HUES64 (cell line): Measurements from ENCODE around the gene DRD4.
"Not testable (repeated sequence)": the region's sequence is repeated elsewhere in the genome, so short reads cannot be mapped to it uniquely, and the experiment has no call there.

Experiments
- H3K27ac ChIP-seq: 2 replicates; pipeline ENCODE4 v1.7.0; 2013; ENCODE audit warnings: low read depth, low read length, inconsistent platforms
- H3K27me3 ChIP-seq: 2 replicates; pipeline ENCODE4 v1.6.1; 2013; ENCODE audit warnings: mild to moderate bottlenecking, low read length; ENCODE audit not compliant: insufficient read depth
- H3K36me3 ChIP-seq: 2 replicates; pipeline ENCODE4 v1.6.1; 2013; ENCODE audit warnings: mild to moderate bottlenecking, low read length; ENCODE audit not compliant: insufficient read depth
- H3K4me1 ChIP-seq: 2 replicates; pipeline ENCODE4 v1.6.1; 2013; ENCODE audit warnings: mild to moderate bottlenecking, low read length, moderate library complexity; ENCODE audit not compliant: insufficient read depth
- H3K4me3 ChIP-seq: 2 replicates; pipeline ENCODE4 v1.5.1; 2013; ENCODE audit warnings: mild to moderate bottlenecking, low read length, moderate library complexity
- H3K9ac ChIP-seq: 2 replicates; pipeline ENCODE4 v1.6.1; 2013; ENCODE audit warnings: mild to moderate bottlenecking, low read depth, low read length
- H3K9me3 ChIP-seq: 2 replicates; pipeline ENCODE4 v1.6.1; 2013; ENCODE audit warnings: low read depth, low read length; ENCODE audit not compliant: insufficient read depth
- WGBS: fragments of 150-250, 120-280 bp; methylation state at CpG from one replicate; pipeline ENCODE4 v1.1.7; 2013; ENCODE audit warnings: missing lambda C conversion rate; 5-methylcytosine and 5-hydroxymethylcytosine counted together

Gene DRD4

GRCh38 chr11:653136-653535 is 16.1 kb downstream of the DRD4 start:
- peaks cover 28% of the 10 kb centered on the region for H3K36me3 ChIP-seq
- H3K4me3 ChIP-seq, H3K27ac ChIP-seq: not testable (repeated sequence)

GRCh38 chr11:653837-654236 is 16.8 kb downstream of the DRD4 start:
- Histone ChIP-seq H3K27ac (no peak overlapping the region), H3K9ac (no peak overlapping the region), H3K9me3 (no peaks in the 10 kb centered on the region), H3K36me3 (peaks cover 31% of the 10 kb centered on the region), H3K4me1 (no peaks in the 10 kb centered on the region), H3K27me3 (no peaks in the 10 kb centered on the region), H3K4me3 (no peak overlapping the region)
- WGBS: 90% methylated on average over 15 of the region's 15 CpGs

More at GRCh38 chr11:653136-653535, 16.1 kb downstream of the DRD4 start:
- WGBS: 97% methylated on average over 14 of the region's 14 CpGs
- not testable (repeated sequence) for H3K4me1 ChIP-seq, H3K9ac ChIP-seq, H3K27me3 ChIP-seq, H3K9me3 ChIP-seq

- peaks cover 37% of the 10 kb centered on the region for H3K36me3 ChIP-seq
- H3K4me3 ChIP-seq, H3K27ac ChIP-seq, H3K27me3 ChIP-seq, H3K9ac ChIP-seq, H3K4me1 ChIP-seq, H3K9me3 ChIP-seq: not testable (repeated sequence)
- 91% methylated on average over 12 of the region's 12 CpGs for WGBS
These were observed 17.4 kb downstream of the DRD4 start for GRCh38 chr11:654444-654843.

- H3K9me3 ChIP-seq: no peaks in the 10 kb centered on the region
- no peak overlapping the region for H3K27ac ChIP-seq
- 95% methylated on average over 30 of the region's 30 CpGs for WGBS
These were observed 18.1 kb downstream of the DRD4 start for GRCh38 chr11:655036-655726.

GRCh38 chr11:656426-656825 is 19.4 kb downstream of the DRD4 start:
- Histone ChIP-seq H3K27ac (no peak overlapping the region), H3K36me3 (peaks cover 27% of the 10 kb centered on the region)
- 95% methylated on average over 14 of the region's 14 CpGs for WGBS

More at GRCh38 chr11:655036-655726, 18.1 kb downstream of the DRD4 start:
- Histone ChIP-seq H3K27me3 (no peaks in the 10 kb centered on the region), H3K9ac (no peak overlapping the region), H3K4me1 (no peaks in the 10 kb centered on the region), H3K4me3 (no peak overlapping the region), H3K36me3 (peaks cover 35% of the 10 kb centered on the region)

GRCh38 chr11:656866-657265 is 19.8 kb downstream of the DRD4 start:
- H3K4me1 ChIP-seq: no peaks in the 10 kb centered on the region
- WGBS: 94% methylated on average over 7 of the region's 7 CpGs
- peaks cover 27% of the 10 kb centered on the region for H3K36me3 ChIP-seq
- no peaks in the 10 kb centered on the region for H3K9me3 ChIP-seq
- H3K27ac ChIP-seq: no peak overlapping the region
- H3K4me3 ChIP-seq: no peak overlapping the region
- H3K27me3 ChIP-seq: no peaks in the 10 kb centered on the region
- H3K9ac ChIP-seq: no peak overlapping the region

More at GRCh38 chr11:656426-656825, 19.4 kb downstream of the DRD4 start:
- no peaks in the 10 kb centered on the region for H3K9me3 ChIP-seq
- no peak overlapping the region for H3K9ac ChIP-seq
- no peaks in the 10 kb centered on the region for H3K27me3 ChIP-seq
- H3K4me1 ChIP-seq: no peaks in the 10 kb centered on the region
- no peak overlapping the region for H3K4me3 ChIP-seq

- Histone ChIP-seq H3K4me3 (no peak overlapping the region), H3K36me3 (peaks cover 26% of the 10 kb centered on the region)
- WGBS: 90% methylated on average over 14 of the region's 14 CpGs
These were observed 20.6 kb downstream of the DRD4 start for GRCh38 chr11:657691-658126.

GRCh38 chr11:659532-660085 is 22.5 kb downstream of the DRD4 start:
- Histone ChIP-seq H3K36me3 (peaks cover 27% of the 10 kb centered on the region), H3K27ac (no peak overlapping the region)

More at GRCh38 chr11:657691-658126, 20.6 kb downstream of the DRD4 start:
- Histone ChIP-seq H3K27ac (no peak overlapping the region), H3K9ac (no peak overlapping the region), H3K27me3 (no peaks in the 10 kb centered on the region), H3K4me1 (no peaks in the 10 kb centered on the region), H3K9me3 (no peaks in the 10 kb centered on the region)

GRCh38 chr11:660281-660680 is 23.2 kb downstream of the DRD4 start:
- H3K9me3 ChIP-seq: no peaks in the 10 kb centered on the region
- H3K36me3 ChIP-seq: peaks cover 27% of the 10 kb centered on the region
- no peaks in the 10 kb centered on the region for H3K27me3 ChIP-seq
- H3K9ac ChIP-seq: no peak overlapping the region
- no peak overlapping the region for H3K27ac ChIP-seq
- no peaks in the 10 kb centered on the region for H3K4me1 ChIP-seq
- 95% methylated on average over 19 of the region's 19 CpGs for WGBS
- H3K4me3 ChIP-seq: no peak overlapping the region

More at GRCh38 chr11:659532-660085, 22.5 kb downstream of the DRD4 start:
- Histone ChIP-seq H3K4me3 (no peak overlapping the region), H3K27me3 (no peaks in the 10 kb centered on the region), H3K9me3 (no peaks in the 10 kb centered on the region), H3K9ac (peak overlapping the region; percentile 14; the same call in 1 of the 2 replicates), H3K4me1 (no peaks in the 10 kb centered on the region)
- WGBS: 92% methylated on average over 16 of the region's 16 CpGs

GRCh38 chr11:660681-661444 is 23.8 kb downstream of the DRD4 start:
- Histone ChIP-seq H3K27ac (no peak overlapping the region), H3K9me3 (no peaks in the 10 kb centered on the region), H3K4me1 (no peaks in the 10 kb centered on the region), H3K27me3 (no peaks in the 10 kb centered on the region), H3K4me3 (no peak overlapping the region), H3K9ac (no peak overlapping the region), H3K36me3 (peaks cover 32% of the 10 kb centered on the region)
- 93% methylated on average over 19 of the region's 19 CpGs for WGBS

- no peak overlapping the region for H3K9ac ChIP-seq
- H3K36me3 ChIP-seq: peaks cover 39% of the 10 kb centered on the region
- H3K9me3 ChIP-seq: no peaks in the 10 kb centered on the region
- no peaks in the 10 kb centered on the region for H3K4me1 ChIP-seq
- H3K27me3 ChIP-seq: no peaks in the 10 kb centered on the region
- 87% methylated on average over 15 of the region's 15 CpGs for WGBS
- no peak overlapping the region for H3K4me3 ChIP-seq
- no peak overlapping the region for H3K27ac ChIP-seq
These were observed 25.7 kb downstream of the DRD4 start for GRCh38 chr11:662689-663274.
